Caco-2 (cell line): ENCODE data around the gene TFEB. TPM values are rescaled to one million over a fixed set of nuclear protein-coding genes. Genes with fewer than 3 reads are reported as not detected.

Experiments used
- BruUV-seq: library from RNA; stranded (reverse); fragments of 400-500 nt; replicated peaks from 2 replicates; lab custom pipeline; 2021; lab: Mats Ljungman, UMichigan
- CTCF ChIA-PET: fragments of 300-600 bp; sonication (Branson Sonifier 250); formaldehyde crosslinking; loops from one replicate; lab custom pipeline; 2022; ENCODE audit warnings: antibody characterized with exemption; lab: Charles Lee
- POLR2A ChIA-PET: fragments of 300-600 bp; sonication (Branson Sonifier 250); formaldehyde crosslinking; loops from one replicate; lab custom pipeline; 2022; ENCODE audit warnings: antibody characterized with exemption; lab: Charles Lee
- DNase-seq, 2 experiments: peaks; one replicate each; pipeline versions ENCODE4 v3.0.0 to v3.0.0-alpha.2; 2020 to 2022
- H3K27me3 ChIP-seq: replicated peaks from 2 replicates; pipeline ENCODE4 v1.6.0; 2011; ENCODE audit warnings: low read length; ENCODE audit not compliant: control insufficient read depth, insufficient read depth
- H3K36me3 ChIP-seq: 2 replicates; pipeline ENCODE4 v1.5.1; 2011; ENCODE audit warnings: low read length; ENCODE audit not compliant: control insufficient read depth, insufficient read depth
- H3K4me1 ChIP-seq: fragments of 250-450 bp; sonication (Bioruptor Pico); 2 replicates; pipeline ENCODE4 v1.5.1; 2020; ENCODE audit warnings: mild to moderate bottlenecking
- H3K4me3 ChIP-seq: 2 replicates; pipeline ENCODE4 v1.5.1; 2011; ENCODE audit warnings: low read depth, mild to moderate bottlenecking, control low read depth, low read length
- H3K9me3 ChIP-seq: fragments of 250-450 bp; sonication (Bioruptor Pico); 2 replicates; pipeline ENCODE4 v1.5.1; 2020; ENCODE audit warnings: mild to moderate bottlenecking, moderate library complexity
- H3K27ac Mint-ChIP-seq: one replicate; pipeline ENCODE4 v1.8.0; 2022; ENCODE audit warnings: mixed read lengths; ENCODE audit not compliant: unreplicated experiment
- H3K27me3 Mint-ChIP-seq: one replicate; pipeline ENCODE4 v1.8.0; 2022; ENCODE audit warnings: mixed read lengths; ENCODE audit not compliant: insufficient read depth, unreplicated experiment
- H3K36me3 Mint-ChIP-seq: one replicate; pipeline ENCODE4 v1.8.0; 2022; ENCODE audit warnings: mild to moderate bottlenecking, mixed read lengths; ENCODE audit not compliant: insufficient read depth, unreplicated experiment
- H3K4me1 Mint-ChIP-seq: one replicate; pipeline ENCODE4 v1.8.0; 2022; ENCODE audit warnings: low read depth, mixed read lengths; ENCODE audit not compliant: unreplicated experiment
- H3K4me3 Mint-ChIP-seq: one replicate; pipeline ENCODE4 v1.8.0; 2022; ENCODE audit warnings: mild to moderate bottlenecking, moderate library complexity, mixed read lengths; ENCODE audit not compliant: unreplicated experiment
- H3K9me3 Mint-ChIP-seq: one replicate; pipeline ENCODE4 v1.8.0; 2022; ENCODE audit warnings: mixed read lengths; ENCODE audit not compliant: unreplicated experiment
- CTCF ChIP-seq, 2 experiments: fragments of 200-600 bp in 1 of 2; IDR thresholded peaks; 1 replicate in 1 of 2; 2 replicates in 1 of 2; pipeline versions ENCODE4 v1.5.1 to v1.8.0; 2011 to 2022; ENCODE audit warnings: antibody characterized with exemption in 1 of 2, control low read depth in 1 of 2, inconsistent platforms in 1 of 2, low read depth in 1 of 2, low read length in 1 of 2, mild to moderate bottlenecking in 1 of 2, moderate library complexity in 1 of 2; ENCODE audit not compliant: insufficient read depth in 1 of 2, severe bottlenecking in 1 of 2, unreplicated experiment in 1 of 2
- intact Hi-C: fragments of 100-400 bp; cut with micrococcal nuclease; formaldehyde crosslinking; loops from one replicate; pipeline ENCODE4 v1.10.0; 2022; ENCODE audit not compliant: unreplicated experiment
- total RNA-seq: library from RNA; stranded (reverse); gene quantifications from 2 replicates; pipeline ENCODE4 v1.2.3, GENCODE V29; 2022

The TFEB gene
- total RNA-seq, 1 experiment from 2014 or later, result 3.8 TPM

GRCh38 chr6:41659935-41660334, 75.5 kb downstream of the TFEB start:
- H3K36me3 Mint-ChIP-seq, result no peaks in the 10 kb centered on the region
- H3K27me3 Mint-ChIP-seq, result peaks cover 8% of the 10 kb centered on the region
- H3K36me3 ChIP-seq, result no peaks in the 10 kb centered on the region
- H3K27me3 ChIP-seq, result no peaks in the 10 kb centered on the region
- no peak overlapping the region for H3K4me3 Mint-ChIP-seq
- no peaks in the 10 kb centered on the region for H3K4me1 ChIP-seq
- no TSS peak for BruUV-seq
- H3K9me3 Mint-ChIP-seq, result no peaks in the 10 kb centered on the region
- no peaks in the 10 kb centered on the region for H3K4me1 Mint-ChIP-seq
- no peak for DNase-seq
- TF ChIP-seq CTCF (IDR thresholded peaks at IDR 0.05; ENCODE audit: insufficient read depth in 1 of 2, low read depth in 1 of 2, low read length in 1 of 2, severe bottlenecking in 1 of 2, unreplicated experiment in 1 of 2), result no peak
- H3K27ac Mint-ChIP-seq, result no peak overlapping the region
- no peak overlapping the region for H3K4me3 ChIP-seq
- intact Hi-C loops, result no loop called here
- ChIA-PET CTCF (no interaction called here), POLR2A (no interaction called here)
- no peaks in the 10 kb centered on the region for H3K9me3 ChIP-seq

- Mint-ChIP-seq H3K27me3 (peaks cover 6% of the 10 kb centered on the region), H3K4me3 (no peak overlapping the region), H3K36me3 (no peaks in the 10 kb centered on the region), H3K27ac (no peak overlapping the region), H3K4me1 (no peaks in the 10 kb centered on the region), H3K9me3 (no peaks in the 10 kb centered on the region)
- Histone ChIP-seq H3K27me3 (no peaks in the 10 kb centered on the region), H3K9me3 (no peaks in the 10 kb centered on the region), H3K4me3 (no peak overlapping the region), H3K4me1 (peaks cover under 1% of the 10 kb centered on the region), H3K36me3 (no peaks in the 10 kb centered on the region)
- BruUV-seq, result no TSS peak
- POLR2A ChIA-PET, result no interaction called here
- DNase-seq, result no peak
- CTCF ChIA-PET, result no interaction called here
- intact Hi-C loops, result no loop called here
- TF ChIP-seq CTCF (IDR thresholded peaks at IDR 0.05; ENCODE audit: insufficient read depth in 1 of 2, low read depth in 1 of 2, low read length in 1 of 2, severe bottlenecking in 1 of 2, unreplicated experiment in 1 of 2), result no peak
Observed at GRCh38 chr6:41658636-41659035, 76.8 kb downstream of the TFEB start.

DNA sequence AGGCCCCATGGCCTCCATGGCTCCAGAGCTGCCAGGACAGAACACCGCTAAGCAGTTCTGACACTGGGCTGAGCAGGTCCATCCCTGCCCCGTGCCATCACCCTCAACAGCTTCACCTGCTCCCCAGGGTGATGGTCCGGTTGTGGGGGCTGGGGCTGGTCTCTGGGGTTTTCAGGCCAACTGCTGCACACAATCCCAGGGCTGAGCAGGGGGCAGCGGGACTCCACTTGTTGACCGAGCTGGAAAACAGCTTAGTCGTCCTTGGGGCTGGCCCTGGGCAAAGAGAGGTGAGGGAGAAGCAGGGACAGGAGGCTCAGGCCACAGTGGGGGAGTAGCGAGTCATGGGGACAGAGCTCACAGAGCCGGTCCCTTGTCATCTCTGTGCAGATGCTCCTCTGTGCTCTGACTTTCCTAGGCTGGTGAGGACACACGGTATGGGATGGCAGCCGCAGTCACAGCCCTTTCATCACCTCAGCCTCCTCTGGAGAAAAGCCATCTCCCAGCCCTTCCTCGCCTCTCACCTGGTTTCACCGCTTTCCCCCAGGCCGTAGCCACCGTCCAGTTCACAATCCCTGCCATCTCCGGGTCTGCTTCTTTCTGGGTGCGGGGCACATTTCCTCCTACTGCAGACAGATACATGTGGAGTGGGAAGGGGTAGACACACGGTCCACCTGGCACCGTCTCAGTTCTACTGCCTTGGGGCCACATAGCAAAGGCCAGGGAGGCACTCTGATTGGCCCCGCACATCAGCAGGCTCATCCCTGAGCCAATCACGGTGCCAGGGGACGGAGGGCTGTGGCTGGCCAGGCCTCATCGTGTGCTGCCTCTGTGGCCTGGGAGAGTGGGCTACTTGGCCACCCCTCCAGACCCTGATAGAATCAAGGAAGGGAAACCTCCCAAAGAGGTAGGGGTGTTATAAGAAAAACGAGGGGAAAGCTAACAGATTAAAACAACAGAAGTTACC, 78.0 kb downstream of the TFEB start:
- intact Hi-C loops, result no loop called here
- Mint-ChIP-seq H3K27me3 (peaks cover 4% of the 10 kb centered on the region), H3K27ac (no peak overlapping the region), H3K4me1 (peaks cover 7% of the 10 kb centered on the region), H3K36me3 (no peaks in the 10 kb centered on the region), H3K4me3 (no peak overlapping the region), H3K9me3 (no peaks in the 10 kb centered on the region)
- H3K36me3 ChIP-seq, result no peaks in the 10 kb centered on the region
- peaks cover 9% of the 10 kb centered on the region for H3K4me1 ChIP-seq
- POLR2A ChIA-PET, result no interaction called here
- no TSS peak for BruUV-seq
- H3K9me3 ChIP-seq, result no peaks in the 10 kb centered on the region
- no peak overlapping the region for H3K4me3 ChIP-seq
- no peak for DNase-seq
- H3K27me3 ChIP-seq, result no peaks in the 10 kb centered on the region
- CTCF ChIA-PET, result no interaction called here
- no peak for TF ChIP-seq CTCF (IDR thresholded peaks at IDR 0.05; ENCODE audit: insufficient read depth in 1 of 2, low read depth in 1 of 2, low read length in 1 of 2, severe bottlenecking in 1 of 2, unreplicated experiment in 1 of 2)
